Astrocyte (in vitro differentiated cells and primary cell): ENCODE results near the gene FAM131A. TPM values are rescaled to one million over a fixed set of nuclear protein-coding genes. Genes with fewer than 3 reads are reported as not detected.
A peak's percentile ranks its signal among the peaks of the same experiment; 100 is the strongest.

Experiments used
- DNase-seq: peaks from one replicate; pipeline ENCODE4 v3.0.0-alpha.2; 2010; ENCODE audit warnings: low read depth
- FAIRE-seq: peaks from 2 replicates; lab custom pipeline; 2011; peaks lifted over from hg19 to GRCh38; lab: Jason Lieb, UNC
- H2AFZ ChIP-seq: 2 replicates; pipeline ENCODE4 v1.6.0; 2012; ENCODE audit warnings: low read depth, low read length, inconsistent platforms
- H3K27ac ChIP-seq: 2 replicates; pipeline ENCODE4 v1.5.1; 2011; ENCODE audit warnings: low read depth, low read length, inconsistent platforms
- H3K27me3 ChIP-seq: 2 replicates; pipeline ENCODE4 v1.6.0; 2011; ENCODE audit warnings: low read length, inconsistent platforms; ENCODE audit not compliant: insufficient read depth
- H3K36me3 ChIP-seq: 2 replicates; pipeline ENCODE4 v1.5.1; 2011; ENCODE audit warnings: low read length, inconsistent platforms; ENCODE audit not compliant: insufficient read depth
- H3K4me1 ChIP-seq: 2 replicates; pipeline ENCODE4 v1.5.1; 2011; ENCODE audit warnings: low read length, inconsistent platforms; ENCODE audit not compliant: insufficient read depth
- H3K4me2 ChIP-seq: 2 replicates; pipeline ENCODE4 v1.6.0; 2012; ENCODE audit warnings: low read length, inconsistent platforms
- H3K4me3 ChIP-seq: 2 replicates; pipeline ENCODE4 v1.5.1; 2011; ENCODE audit warnings: low read depth, mild to moderate bottlenecking, low read length, inconsistent platforms; ENCODE audit not compliant: insufficient read depth
- H3K79me2 ChIP-seq: 2 replicates; pipeline ENCODE4 v1.6.0; 2012; ENCODE audit warnings: mild to moderate bottlenecking, low read length, inconsistent platforms; ENCODE audit not compliant: insufficient read depth
- H3K9ac ChIP-seq: 2 replicates; pipeline ENCODE4 v1.6.0; 2012; ENCODE audit warnings: mild to moderate bottlenecking, low read length, inconsistent platforms
- H3K9me3 ChIP-seq: 2 replicates; pipeline ENCODE4 v1.5.1; 2012; ENCODE audit warnings: low read depth, mild to moderate bottlenecking, low read length, inconsistent platforms; ENCODE audit not compliant: insufficient read depth
- H4K20me1 ChIP-seq: 2 replicates; pipeline ENCODE4 v1.6.0; 2012; ENCODE audit warnings: low read length, inconsistent platforms; ENCODE audit not compliant: insufficient read depth
- H3K27ac Mint-ChIP-seq: one replicate; pipeline ENCODE4 v1.8.0; 2021; ENCODE audit warnings: mild to moderate bottlenecking, mixed read lengths; ENCODE audit not compliant: unreplicated experiment
- H3K27me3 Mint-ChIP-seq: one replicate; pipeline ENCODE4 v1.8.0; 2021; ENCODE audit warnings: low read depth, mixed read lengths; ENCODE audit not compliant: unreplicated experiment
- H3K36me3 Mint-ChIP-seq: one replicate; pipeline ENCODE4 v1.8.0; 2021; ENCODE audit warnings: low read depth, mixed read lengths; ENCODE audit not compliant: unreplicated experiment
- H3K4me1 Mint-ChIP-seq: one replicate; pipeline ENCODE4 v1.8.0; 2021; ENCODE audit warnings: low read depth, mixed read lengths; ENCODE audit not compliant: unreplicated experiment
- H3K4me3 Mint-ChIP-seq: one replicate; pipeline ENCODE4 v1.8.0; 2021; ENCODE audit warnings: mild to moderate bottlenecking, moderate library complexity, mixed read lengths; ENCODE audit not compliant: unreplicated experiment
- H3K9me3 Mint-ChIP-seq: one replicate; pipeline ENCODE4 v1.8.0; 2021; ENCODE audit warnings: mild to moderate bottlenecking, mixed read lengths; ENCODE audit not compliant: unreplicated experiment
- CTCF ChIP-seq: IDR thresholded peaks from 2 replicates; pipeline ENCODE4 v1.5.1; 2011; ENCODE audit warnings: low read depth, mild to moderate bottlenecking, inconsistent platforms, low read length, moderate library complexity; ENCODE audit not compliant: insufficient read depth
- EZH2 ChIP-seq: IDR thresholded peaks from 2 replicates; pipeline ENCODE4 v1.6.1; 2012; ENCODE audit warnings: mild to moderate bottlenecking, low read length, inconsistent platforms; ENCODE audit not compliant: insufficient read depth
- total RNA-seq: library from RNA; stranded (reverse); gene quantifications from 2 replicates; pipeline ENCODE4 v1.2.1, GENCODE V29; 2021

FAM131A gene
- total RNA-seq, 1 donor from 2014 or later, result 12.2 TPM

GRCh38 chr3:184380627-184381260 lies 43.3 kb downstream of the FAM131A start:
- Mint-ChIP-seq H3K27me3 (peaks cover 58% of the 10 kb centered on the region), H3K27ac (no peak overlapping the region), H3K9me3 (no peaks in the 10 kb centered on the region), H3K36me3 (peaks cover 2% of the 10 kb centered on the region), H3K4me1 (peaks cover 18% of the 10 kb centered on the region), H3K4me3 (peak overlapping the region; percentile 69)
- no peak for DNase-seq
- peaks cover 5% of the 10 kb centered on the region for H3K4me1 ChIP-seq
- peaks cover 43% of the 10 kb centered on the region for H3K27me3 ChIP-seq
- H4K20me1 ChIP-seq, result no peaks in the 10 kb centered on the region
- peak overlapping the region; percentile 82 for H3K4me2 ChIP-seq
- no peak overlapping the region for H3K9ac ChIP-seq
- no peak overlapping the region for H3K27ac ChIP-seq
- H3K36me3 ChIP-seq, result no peaks in the 10 kb centered on the region
- no peak for FAIRE-seq
- no peaks in the 10 kb centered on the region for H3K79me2 ChIP-seq
- no peaks in the 10 kb centered on the region for H3K9me3 ChIP-seq
- H2AFZ ChIP-seq, result peak overlapping the region; percentile 69
- peak overlapping the region; percentile 37 for H3K4me3 ChIP-seq
- TF ChIP-seq EZH2 (peak; percentile 100), CTCF (no peak)

- Mint-ChIP-seq H3K9me3 (no peaks in the 10 kb centered on the region), H3K4me1 (peaks cover 18% of the 10 kb centered on the region), H3K27ac (no peak overlapping the region), H3K4me3 (peak overlapping the region; percentile 69), H3K36me3 (peaks cover 2% of the 10 kb centered on the region), H3K27me3 (peaks cover 53% of the 10 kb centered on the region)
- no peaks in the 10 kb centered on the region for H3K9me3 ChIP-seq
- no peak overlapping the region for H3K27ac ChIP-seq
- peaks cover 43% of the 10 kb centered on the region for H3K27me3 ChIP-seq
- no peaks in the 10 kb centered on the region for H3K79me2 ChIP-seq
- H4K20me1 ChIP-seq, result no peaks in the 10 kb centered on the region
- H3K4me2 ChIP-seq, result peak overlapping the region; percentile 44
- TF ChIP-seq EZH2 (peak; percentile 6), CTCF (no peak)
- DNase-seq (no peak), FAIRE-seq (no peak)
- peaks cover 5% of the 10 kb centered on the region for H3K4me1 ChIP-seq
- H3K36me3 ChIP-seq, result no peaks in the 10 kb centered on the region
- no peak overlapping the region for H3K9ac ChIP-seq
- no peak overlapping the region for H3K4me3 ChIP-seq
- H2AFZ ChIP-seq, result peak overlapping the region; percentile 69
These were observed 44.1 kb downstream of the FAM131A start for GRCh38 chr3:184381261-184382224.
